Stimulated activated naive CD8-positive, alpha-beta T cell treated with anti-CD3 and anti-CD28 coated beads, Interleukin-15, Interleukin-2, amounts not matched to agents 100 U/mL and 50 U/mL, for 24 hours (primary cell): ENCODE data around the gene DCAF15.

Experiments
- ATAC-seq: fragments of 150-1000 bp; cut with Tn5 transposase; one replicate; pipeline ENCODE4 v1.10.0; 2021
- DNase-seq: peaks from one replicate; pipeline ENCODE4 v3.0.0; 2021

The DCAF15 gene

DNA sequence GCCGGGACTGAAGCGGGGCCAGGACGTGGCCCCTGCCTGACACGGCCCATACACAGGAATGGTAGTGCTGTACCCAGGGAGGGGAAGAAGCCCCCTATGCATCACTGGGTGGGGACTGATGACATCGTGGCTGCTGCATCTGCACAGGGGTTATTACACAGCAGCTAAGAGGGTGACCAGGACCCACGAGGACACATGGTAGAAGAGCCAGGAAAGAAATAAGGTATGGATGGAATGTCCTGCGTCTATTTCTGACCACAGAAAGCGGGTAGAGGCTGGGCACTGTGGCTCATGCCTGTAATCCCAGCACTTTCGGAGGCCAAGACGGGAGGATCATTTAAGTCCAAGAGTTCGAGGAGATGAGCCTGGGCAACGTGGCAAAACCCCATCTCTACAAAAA is 24.1 kb downstream of the DCAF15 start:
- no peak for ATAC-seq

DNA sequence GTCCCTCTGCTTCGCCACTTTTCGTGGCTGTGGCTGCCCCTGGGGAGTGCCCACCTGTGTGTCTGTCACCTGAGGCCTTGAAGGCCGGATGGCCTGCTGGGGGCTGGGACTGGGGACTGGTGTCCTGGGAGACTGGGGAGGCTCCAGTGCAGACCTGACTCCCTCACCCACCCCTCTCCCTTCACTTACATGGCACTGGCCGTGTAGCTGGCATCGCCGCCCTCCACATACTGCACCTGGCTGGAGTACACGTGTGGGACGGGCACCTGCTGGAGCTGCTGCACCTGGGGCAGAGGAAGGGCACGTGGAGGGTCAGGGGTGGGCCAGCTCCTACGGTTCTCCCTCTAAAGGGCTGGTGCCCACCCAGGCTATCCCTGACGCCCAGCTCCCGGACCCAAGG is 25.5 kb downstream of the DCAF15 start:
- ATAC-seq = no peak

More for the DNA sequence above, 24.1 kb downstream of the DCAF15 start:
- DNase-seq = no peak

DNA sequence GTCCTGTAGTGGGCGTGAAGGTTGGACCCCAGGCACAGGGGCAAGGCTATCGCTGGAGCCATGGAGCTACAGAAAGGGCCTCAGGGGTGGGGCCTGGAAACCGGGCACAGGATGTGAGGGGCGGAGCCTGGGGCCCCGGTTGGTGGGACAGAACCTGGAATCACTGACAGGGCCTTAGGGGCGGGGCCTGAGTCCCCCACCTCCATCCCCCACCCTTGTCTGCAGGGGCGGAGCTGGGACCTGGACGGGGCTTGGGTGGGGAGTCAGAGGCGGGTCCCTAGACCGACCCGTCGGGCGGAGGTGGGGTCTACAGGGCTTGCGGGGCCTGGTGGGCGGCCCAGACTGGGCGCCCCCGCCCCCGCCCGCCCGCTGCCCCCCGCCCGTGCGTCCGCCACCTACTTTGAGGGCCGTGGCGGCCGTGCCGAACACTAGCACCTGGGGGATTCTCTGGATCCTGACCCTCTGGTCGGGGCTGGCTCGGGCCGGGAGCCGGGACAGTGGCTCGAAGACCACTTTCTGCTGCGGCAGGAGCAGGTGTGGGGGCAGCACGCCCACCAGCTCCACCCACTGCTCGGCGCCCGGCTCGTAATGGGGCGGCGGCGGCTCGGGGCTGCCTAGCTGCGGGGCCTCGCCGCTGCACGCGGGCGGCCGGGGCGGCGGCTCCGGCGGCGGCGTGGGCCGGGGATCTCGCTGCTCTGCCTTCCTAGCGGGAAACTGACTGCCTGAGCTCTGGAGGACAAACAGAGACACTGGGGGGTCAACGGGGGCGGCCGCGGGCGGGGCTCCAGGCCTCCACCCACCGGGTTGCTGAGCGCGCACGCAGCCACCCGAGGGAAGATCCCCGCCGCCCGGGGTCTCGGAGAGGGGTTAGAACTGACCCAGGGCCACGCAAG is 26.3 kb downstream of the DCAF15 start:
- peak; percentile 56 for ATAC-seq
- peak; percentile 67 for DNase-seq

More for the DNA sequence above, 25.5 kb downstream of the DCAF15 start:
- DNase-seq = no peak

DNA sequence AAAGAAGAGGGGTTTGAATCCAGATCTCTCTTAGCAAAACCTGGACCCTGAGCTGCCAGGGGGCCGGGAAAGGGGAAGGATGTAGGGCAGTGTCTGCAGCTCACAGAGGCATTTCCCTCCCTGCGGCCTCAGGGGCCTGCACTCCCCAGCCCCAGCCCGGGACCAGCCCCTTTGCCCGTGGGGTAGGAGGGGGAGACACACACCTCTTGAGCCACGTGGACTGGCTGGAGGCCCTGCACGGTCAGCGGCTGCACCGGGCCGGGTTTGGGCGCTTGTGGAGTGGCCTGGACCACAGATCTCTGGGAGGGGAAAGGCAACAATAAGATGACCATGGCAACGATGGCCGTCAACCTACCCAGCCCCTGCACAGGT is 26.9 kb downstream of the DCAF15 start:
- no peak for ATAC-seq
- no peak for DNase-seq

DNA sequence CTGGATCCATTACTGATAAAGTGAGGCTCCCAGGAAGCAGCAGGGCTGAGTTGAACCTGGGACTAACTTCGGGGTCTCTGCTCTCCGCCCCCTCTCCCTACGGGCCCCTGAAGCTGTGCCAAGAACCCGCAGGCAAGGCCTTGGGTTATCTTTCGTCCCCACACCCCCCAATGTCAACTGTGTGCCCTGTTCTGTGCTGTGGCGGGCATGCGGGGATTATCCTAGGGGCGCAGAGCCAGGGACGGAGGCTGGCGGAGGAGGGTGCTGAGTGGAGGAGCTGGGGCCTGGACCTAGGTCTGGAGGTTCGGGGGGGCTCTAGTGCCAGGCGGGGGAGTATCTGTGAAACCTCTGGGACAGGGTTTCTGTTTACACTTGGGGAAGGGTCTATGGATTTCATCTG is 27.4 kb downstream of the DCAF15 start:
- ATAC-seq (no peak), DNase-seq (no peak)

DNA sequence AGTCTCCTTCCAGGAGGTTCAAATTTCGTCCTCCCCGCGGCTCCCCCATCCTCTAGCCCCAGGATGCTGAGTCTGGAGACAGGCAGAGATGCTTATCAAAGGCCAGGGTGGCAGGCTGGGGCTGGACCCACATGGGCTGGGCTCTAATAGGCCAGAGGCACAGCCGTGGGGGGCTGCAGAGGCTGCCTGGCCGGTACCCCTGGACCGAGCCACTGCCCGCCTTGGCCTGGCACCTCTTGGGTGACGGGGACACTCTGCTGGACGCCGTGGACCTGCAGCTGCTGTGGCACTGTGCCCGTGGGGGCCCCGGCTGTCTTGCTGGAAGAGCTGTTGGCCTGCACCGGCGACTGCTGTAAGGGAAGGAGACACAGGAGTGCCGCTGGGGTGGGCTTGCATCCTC is 28.0 kb downstream of the DCAF15 start:
- ATAC-seq (no peak), DNase-seq (no peak)

DNA sequence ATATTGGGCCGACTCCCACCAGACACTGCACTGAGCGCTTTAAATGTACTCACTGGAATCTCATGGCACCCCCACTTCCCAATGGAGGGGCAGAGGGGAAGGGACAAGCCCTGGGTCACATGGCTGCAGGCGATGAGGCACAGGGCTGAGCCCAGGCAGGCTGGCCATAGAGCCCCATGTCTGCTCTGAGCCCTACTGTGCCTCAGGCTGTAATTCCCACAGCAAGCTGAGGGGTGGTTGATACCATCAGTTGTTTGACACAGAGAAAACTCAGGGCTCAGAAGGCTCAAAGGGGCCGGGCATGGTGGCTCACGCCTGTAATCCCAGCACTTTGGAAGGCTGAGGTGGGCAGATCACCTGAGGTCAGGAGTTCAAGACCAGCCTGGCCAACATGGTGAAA is 28.7 kb downstream of the DCAF15 start:
- ATAC-seq (no peak), DNase-seq (no peak)

DNA sequence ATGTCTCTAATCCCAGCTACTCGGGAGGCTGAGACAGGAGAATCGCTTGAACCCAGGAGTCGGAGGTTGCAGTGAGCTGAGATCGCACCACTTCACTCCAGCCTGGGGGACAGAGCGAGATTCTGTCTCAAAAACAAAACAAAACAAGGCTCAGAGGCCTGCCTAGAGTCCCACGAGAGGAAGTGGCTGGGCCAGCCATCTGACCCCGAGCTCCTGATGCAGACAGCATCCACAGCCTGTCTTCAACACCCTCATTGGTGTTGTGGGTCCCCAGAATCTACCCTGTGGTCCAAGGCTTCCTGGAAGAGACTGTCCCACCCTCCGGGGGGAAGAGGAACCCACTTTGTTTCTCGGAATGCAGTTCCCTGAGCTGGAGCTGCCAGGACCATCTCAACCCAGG is 29.2 kb downstream of the DCAF15 start:
- DNase-seq = no peak
- no peak for ATAC-seq

DNA sequence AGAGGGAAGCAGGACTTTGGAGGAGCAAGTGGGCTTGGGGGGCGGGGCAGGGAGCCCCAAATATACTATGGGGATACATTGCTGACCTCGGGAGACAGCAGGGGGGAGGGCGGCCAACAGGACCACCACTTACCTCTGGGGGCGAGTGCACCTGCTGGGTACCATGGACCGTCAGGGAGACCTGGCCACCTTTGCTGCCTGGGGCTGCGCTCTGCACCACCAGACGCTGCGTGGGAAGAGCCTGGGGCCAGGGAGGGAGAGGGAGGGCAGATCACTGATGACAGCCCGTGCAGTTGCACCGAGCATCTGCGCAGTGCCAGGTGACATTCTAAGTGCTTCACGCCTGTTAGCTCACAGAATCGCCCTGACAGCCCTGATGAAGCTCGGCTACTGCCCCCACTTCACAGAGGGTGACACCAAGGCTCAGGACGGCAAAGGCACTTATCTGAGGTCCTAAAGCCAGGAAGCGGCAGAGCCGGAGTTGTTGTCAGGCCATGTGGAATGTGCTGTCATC is 29.7 kb downstream of the DCAF15 start:
- DNase-seq (no peak), ATAC-seq (no peak)

DNA sequence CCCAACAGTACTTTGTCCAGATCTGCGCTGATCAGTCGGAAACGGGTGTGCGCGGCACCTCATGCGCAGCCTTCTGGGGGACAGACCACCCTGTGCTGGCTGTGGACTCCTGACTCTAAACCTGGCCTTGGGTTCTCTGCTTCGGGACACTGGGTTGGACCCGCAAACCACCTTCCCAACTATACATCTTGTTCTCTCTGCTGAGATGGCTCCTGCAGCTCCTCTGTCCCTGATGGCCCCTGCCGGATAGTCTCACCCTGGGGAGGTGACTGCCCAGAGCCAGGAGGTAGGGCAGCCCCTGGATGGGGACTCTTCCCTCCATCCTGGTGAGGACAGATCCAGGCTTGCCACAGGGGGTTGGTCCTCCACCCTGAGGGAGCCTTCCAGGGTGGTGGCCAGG is 30.5 kb downstream of the DCAF15 start:
- ATAC-seq (no peak), DNase-seq (no peak)

DNA sequence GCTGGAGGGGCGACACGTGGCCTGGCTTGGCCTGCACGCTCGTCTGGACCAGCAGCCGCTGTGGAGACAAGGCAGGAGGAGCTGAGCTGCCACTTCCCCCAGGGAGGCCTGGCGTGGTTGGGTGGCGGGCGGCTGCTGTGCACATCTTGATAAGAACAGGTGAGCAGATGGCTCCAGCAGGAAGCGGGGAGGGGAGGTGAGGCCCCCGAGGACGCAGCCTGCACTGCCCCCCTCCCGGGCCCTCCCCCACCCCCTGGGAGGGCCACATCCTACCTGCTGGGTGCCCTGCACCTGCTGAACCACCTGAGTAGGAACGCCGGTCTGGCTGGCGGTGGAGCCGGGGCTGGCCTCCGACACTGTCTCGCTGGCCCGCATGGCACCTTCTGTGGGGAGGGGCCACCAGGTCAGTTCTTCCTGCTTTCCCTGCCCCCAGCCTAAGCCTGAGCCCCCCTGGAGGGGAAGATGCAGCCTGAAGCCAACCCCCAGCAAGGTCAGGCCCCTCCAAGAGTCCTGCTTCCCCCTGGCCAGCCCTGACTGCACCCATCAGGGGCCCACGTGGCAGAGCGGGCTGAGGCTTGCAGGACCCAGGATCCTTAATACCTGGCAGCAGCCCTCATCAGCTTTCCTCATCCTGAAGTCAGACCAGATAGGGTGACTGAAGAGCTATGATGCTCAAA is 31.0 kb downstream of the DCAF15 start:
- DNase-seq = no peak

DNA sequence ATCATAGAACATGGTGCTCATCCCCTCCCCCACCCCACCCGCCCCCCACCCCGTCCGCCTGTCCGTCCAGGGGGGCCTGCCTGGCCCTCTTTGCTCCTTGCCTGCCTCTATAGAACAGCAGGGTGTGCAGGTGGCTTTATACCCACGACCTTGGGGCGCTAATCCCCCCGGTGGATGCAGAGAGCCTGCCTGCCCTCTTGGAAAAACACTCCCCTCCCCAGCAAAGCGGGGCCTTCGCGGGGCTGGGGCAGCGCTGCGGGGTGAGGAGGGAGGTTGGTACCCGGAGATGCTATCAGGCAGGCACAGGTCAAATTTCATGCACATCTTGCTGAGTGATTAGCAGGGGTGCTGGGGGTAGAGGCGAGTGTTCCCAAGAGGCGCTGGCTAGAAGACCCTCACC is 31.9 kb downstream of the DCAF15 start:
- DNase-seq (no peak), ATAC-seq (no peak)

More for the DNA sequence above, 31.0 kb downstream of the DCAF15 start:
- ATAC-seq = no peak

DNA sequence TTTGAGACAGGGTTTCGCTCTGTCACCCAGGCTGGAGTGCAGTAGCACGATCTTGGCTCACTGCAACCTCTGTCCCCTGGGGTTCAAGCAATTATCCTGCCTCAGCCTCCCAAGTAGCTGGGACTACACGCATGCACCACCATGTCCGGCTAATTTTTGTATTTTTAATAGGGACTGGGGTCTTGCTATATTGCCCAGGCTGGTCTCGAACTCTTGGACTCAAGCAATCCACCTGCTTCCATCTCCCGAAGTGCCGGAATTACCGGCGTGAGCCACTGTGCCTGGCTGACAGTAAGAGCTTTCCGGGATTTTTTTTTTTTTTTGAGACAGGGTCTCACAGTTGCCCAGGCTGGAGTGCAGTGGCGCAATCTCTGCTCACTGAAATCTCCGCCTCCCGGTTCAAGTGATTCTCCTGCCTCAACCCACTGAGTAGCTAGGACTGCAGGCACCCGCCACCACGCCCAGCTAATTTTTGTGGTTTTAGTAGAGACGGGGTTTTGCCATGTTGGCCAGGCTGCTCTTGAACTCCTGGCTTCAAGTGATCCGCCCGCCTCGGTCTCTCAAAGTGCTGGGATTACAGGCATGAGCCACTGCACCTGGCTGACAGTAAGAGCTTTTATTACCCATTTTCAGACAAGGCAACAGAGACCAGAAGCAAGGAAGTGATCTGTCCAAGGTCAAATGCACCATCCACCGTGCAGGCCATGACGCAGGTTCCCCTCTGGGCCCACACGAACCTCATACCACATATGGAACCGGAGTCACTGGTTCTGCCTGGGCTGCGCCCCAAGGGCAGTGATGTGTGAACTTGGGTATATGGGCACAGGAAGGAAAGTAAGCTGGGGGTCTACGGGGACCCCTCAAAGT is 32.8 kb downstream of the DCAF15 start:
- ATAC-seq (no peak), DNase-seq (no peak)

DNA sequence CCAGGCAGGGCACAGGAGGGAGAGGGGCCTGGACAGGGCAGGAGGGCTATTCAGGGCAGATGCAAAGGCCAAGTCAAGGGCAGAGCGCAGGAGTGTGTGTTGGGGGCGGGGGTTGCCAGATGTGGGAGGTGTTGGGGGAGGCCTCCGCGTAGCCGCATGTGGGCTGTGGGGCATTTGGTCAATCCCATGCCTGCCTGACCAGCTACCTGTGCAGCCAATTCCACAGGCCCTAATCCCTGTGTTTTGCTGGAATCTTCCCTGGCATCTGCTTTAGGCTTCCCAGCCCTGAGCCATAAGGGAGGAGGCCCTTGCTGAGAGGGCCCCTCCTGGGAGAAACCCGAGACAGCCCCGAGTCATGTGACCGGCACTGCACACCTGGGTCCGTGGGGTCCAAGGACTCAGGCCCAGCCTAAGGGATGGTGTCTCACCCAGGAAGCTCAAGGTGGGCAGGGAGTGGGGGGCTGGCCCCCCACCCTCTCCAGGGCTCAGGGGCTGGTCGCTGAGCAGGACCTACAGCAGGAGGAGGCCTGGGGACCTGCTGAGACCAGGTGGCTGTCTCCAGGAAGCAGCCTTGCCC is 33.5 kb downstream of the DCAF15 start:
- ATAC-seq (peak; percentile 0), DNase-seq (peak; percentile 37)

DNA sequence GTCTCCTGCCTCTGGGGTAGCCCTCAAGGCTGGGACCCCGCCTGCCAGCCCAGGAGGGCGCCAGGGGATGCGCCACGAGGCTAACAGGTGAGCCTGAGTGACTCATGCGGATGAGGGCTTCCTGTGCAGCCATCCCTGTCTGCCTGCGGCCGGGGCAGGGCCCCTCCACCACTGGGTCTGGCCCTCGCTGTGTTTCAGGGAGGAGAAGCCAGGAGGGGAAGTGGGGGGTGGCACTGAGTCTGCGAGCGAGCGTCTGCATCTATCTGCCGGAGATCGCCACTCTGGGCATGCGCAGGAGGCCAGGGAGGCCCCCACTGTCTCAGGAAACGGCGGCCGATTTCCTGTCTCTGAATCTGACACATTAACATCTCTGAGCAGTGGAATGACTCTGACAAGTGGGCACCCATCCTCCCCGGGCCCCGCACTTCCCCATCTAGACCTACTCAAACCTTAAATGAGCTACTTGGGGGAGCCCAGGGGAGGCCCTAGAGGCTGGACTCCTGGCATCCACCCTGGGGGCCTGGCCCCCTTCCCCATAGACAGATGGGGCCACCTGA is 34.1 kb downstream of the DCAF15 start:
- DNase-seq = peak; percentile 99
- ATAC-seq = peak; percentile 95

DNA sequence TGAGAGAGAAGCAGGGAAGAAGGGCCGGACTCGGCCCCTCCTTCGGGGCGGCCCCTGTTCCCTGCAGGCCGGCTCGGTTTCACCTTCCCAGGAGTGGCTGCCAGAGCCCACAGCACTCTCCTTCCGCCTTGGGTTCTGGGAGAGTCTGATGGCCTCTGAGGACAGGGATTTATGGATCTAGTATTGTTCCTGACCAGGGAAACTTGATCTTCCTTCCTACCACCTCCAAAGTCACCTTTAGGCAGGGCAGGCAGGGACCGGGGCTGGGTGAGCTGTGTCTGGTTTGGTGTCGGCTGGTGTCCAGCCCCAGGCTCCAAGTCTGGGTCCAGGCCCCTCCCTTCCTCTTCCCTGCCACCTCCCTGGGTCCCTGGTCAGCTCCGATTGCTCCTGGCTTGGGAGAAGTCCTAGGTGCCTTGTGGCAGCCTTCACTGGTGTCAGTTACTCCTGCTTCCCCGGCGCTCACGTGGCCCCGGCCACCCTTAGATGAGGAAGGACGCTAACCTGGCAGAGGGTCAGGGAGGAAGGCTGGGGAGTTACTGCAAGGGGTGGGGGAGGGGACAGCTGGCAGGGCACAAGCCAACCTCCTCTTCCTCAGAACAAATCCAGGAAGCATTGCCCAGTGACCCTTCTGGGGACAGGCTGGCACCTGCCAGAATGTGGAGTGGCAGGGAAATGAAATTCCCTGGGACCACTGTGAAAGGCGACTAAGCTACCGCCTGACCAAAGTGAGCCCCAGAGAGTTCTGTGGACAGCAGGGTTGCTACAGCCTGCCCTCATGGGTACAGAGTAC is 35.0 kb downstream of the DCAF15 start:
- ATAC-seq (no peak), DNase-seq (no peak)

DNA sequence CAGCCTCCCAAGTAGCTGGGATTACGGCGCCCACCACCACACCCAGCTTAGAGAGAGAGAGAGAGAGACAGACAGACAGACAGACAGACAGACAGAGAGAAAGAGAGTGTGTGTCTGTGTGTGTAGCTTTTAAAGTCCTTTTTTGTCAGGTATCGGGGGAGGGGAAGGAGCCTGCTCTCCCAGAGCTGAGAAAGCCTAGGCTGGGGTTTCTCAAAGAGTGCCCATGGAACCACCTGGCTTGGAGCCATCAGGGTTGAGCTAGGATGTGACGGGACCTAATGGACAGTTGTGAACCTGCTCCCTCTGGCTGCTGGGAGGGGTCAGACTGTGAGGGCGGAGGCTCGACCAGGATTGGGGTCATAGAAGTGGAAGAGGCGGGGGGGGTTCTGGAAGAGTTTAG is 37.2 kb downstream of the DCAF15 start:
- ATAC-seq (no peak), DNase-seq (no peak)

DNA sequence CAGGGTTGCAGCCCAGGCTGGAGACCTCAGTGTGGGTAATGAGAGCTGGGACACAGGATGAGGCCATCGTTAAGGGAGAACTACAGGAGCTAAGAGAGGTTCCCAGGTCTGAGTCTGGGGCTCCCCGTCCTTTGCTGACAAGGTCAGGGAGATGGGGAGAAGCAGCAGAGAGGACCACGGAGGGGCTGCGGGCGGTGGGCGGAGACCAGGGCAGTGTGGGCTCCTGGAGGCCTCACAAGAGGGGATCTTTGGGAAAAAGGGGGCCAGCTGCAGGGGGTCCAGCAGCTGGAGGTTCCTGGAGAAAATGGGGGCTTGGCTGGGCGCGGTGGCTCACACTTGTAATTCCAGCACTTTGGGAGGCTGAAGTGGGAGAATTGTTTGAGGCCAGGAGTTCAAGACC is 37.8 kb downstream of the DCAF15 start:
- DNase-seq (no peak), ATAC-seq (no peak)

DNA sequence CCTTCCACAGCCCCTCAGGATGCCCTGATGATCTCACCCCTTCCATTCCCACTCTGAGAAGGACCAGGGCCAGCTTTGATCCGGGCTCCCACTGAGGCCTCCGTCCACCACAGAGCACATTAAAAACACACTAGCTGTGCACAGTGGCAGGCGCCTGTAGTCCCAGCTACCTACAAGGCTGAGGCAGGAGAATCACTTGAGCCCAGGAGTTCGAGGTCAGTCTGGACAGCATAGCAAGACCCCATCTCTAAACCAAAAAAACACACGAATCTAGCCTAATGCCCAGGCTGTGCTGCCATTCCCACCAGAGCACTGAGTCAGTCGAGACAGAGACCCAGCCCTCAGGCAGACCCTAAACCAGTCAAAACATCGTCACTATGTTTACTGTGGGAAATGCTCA is 39.7 kb downstream of the DCAF15 start:
- DNase-seq = no peak
- ATAC-seq = no peak

DNA sequence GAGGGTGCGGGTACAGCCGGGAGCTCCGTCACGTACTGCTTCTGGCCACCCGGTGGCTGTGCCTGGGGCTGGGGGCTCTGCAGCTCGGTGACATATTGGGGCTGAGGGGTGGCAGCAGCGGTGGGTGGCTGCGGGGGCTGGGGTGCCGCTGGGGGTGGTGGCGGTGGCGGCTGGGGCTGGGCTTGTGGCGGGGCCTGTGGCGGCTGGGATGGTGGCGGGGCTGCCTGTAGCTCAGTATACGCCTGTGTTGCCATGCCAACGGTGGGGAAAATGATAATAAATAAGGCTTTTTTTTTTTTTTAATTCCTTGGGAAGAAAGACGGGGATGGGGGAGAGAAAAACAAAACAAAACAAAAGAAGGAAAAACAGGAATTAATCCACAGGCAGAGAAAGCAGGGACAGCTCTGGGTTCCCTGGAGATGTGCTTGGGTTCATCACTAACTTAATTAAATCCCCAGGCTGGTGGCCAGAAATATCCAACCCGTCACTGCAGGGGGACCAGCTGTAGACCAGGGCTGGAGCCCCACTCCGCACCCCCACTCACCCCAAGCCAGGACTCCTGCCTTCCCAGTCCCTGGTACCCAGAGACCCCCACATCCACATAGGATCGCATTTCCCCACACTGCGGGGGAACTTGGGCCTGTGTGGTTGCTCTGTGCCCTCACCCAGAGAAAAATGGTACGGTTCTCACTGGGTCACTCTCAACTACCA is 41.4 kb downstream of the DCAF15 start:
- no peak for ATAC-seq
- no peak for DNase-seq
